Prostate gland (tissue), 2 donors: Measurements from ENCODE around the gene DERL3. TPM values are rescaled to one million over a fixed set of nuclear protein-coding genes. Genes with fewer than 3 reads are reported as not detected.

Experiments
- DNase-seq: peaks from one replicate; pipeline ENCODE4 v3.0.0-alpha.2; 2019; ENCODE audit warnings: low spot score
- H3K27ac ChIP-seq, 2 donors: fragments of 200-600 bp; sonication (generic); 2 replicates each; pipeline ENCODE4 v1.5.1; 2017 to 2019
- H3K27me3 ChIP-seq: fragments of 200-600 bp; sonication (generic); replicated peaks from 2 replicates; pipeline ENCODE4 v1.5.1; 2019; ENCODE audit not compliant: insufficient read depth
- H3K36me3 ChIP-seq, 2 donors: fragments of 200-600 bp; sonication (generic); 1 replicate in 1 of 2; 2 replicates in 1 of 2; pipeline versions ENCODE4 v1.5.1 to v1.8.1; 2017 to 2019
- H3K4me1 ChIP-seq: fragments of 200-600 bp; sonication (generic); replicated peaks from 2 replicates; pipeline ENCODE4 v1.5.1; 2019
- H3K4me3 ChIP-seq, 2 donors: fragments of 200-600 bp; sonication (generic); 2 replicates each; pipeline ENCODE4 v1.5.1; 2017 to 2019
- H3K9me3 ChIP-seq: fragments of 200-600 bp; sonication (generic); 2 replicates; pipeline ENCODE4 v1.5.1; 2017
- POLR2A ChIP-seq: fragments of 450-650 bp; IDR thresholded peaks from one replicate; pipeline ENCODE4 v1.6.1; 2016; ENCODE audit warnings: antibody characterized with exemption, mild to moderate bottlenecking
- POLR2AphosphoS5 ChIP-seq: sonication (generic); formaldehyde crosslinking; IDR thresholded peaks from one replicate; pipeline ENCODE4 v1.6.1; 2017; ENCODE audit warnings: antibody characterized with exemption
- WGBS: methylation state at CpG from one replicate; pipeline ENCODE4 v1.1.5; 2018; 5-methylcytosine and 5-hydroxymethylcytosine counted together
- intact Hi-C: fragments of 100-400 bp; cut with DNase I; formaldehyde crosslinking; loops from one replicate; pipeline ENCODE4 v1.14.2; 2022
- total RNA-seq, 2 donors: library from RNA; depleted of rRNA; stranded (reverse); fragments of >200 nt; gene quantifications; one replicate each; pipeline ENCODE4 v1.1.0, GENCODE V29; 2016
- TF ChIP-seq, protein P1 (sequence below), 4 experiments: fragments of 200-600 bp in 2 of 4; fragments of 450-650 bp in 2 of 4; sonication (generic) in 2 of 4; IDR thresholded peaks; 1 replicate in 3 of 4; 2 replicates in 1 of 4; pipeline ENCODE4 v1.5.1; 2016 to 2019; ENCODE audit warnings: antibody characterized with exemption in 4 of 4, mild to moderate bottlenecking in 2 of 4, moderate library complexity in 2 of 4

The DERL3 gene
- total RNA-seq, 2 donors from 2014 or later, result 6.9 TPM; not detected in 1

DNA sequence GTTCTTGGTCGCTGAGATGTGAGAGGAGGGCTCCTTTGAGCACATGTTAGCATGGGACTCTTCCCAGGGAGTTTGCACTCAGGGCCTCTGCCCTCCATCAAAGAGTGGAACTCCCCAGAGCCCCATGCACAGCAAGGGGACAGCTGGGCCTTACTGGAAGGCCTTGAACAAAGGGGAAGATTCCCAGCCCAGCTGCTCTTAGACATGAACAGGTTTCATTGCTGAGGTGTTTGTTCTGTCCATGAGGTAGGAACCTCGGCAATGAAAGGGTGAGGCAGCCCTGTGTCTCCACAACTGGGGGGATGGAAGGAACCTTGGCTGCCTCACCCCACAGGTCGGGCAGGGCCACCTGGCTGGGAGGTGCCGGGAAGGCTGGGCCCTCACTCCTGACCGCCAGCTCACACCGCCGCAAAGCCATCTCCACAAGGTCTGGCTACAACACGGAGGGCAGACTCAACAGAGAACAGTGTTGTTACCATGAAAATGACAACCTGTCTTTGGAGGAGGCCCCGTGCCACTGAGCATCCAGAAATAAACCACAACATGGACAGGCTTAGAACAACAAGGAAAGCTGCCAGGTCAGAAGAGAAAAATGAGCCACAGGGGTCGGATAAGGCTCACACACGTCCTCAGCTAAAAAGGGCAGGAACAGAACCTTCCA, 3.2 kb downstream of the DERL3 start:
- 66% methylated on average over 11 of the region's 11 CpGs for WGBS
- H3K36me3 ChIP-seq, result no peaks in the 10 kb centered on the region
- peaks cover 10% of the 10 kb centered on the region for H3K4me1 ChIP-seq

GRCh38 chr22:23834793-23835483, 3.9 kb downstream of the DERL3 start:
- WGBS, result 79% methylated on average over 10 of the region's 10 CpGs
- Histone ChIP-seq H3K4me3 (no peak overlapping the region), H3K4me1 (peaks cover 10% of the 10 kb centered on the region), H3K36me3 (no peaks in the 10 kb centered on the region), H3K27me3 (no peaks in the 10 kb centered on the region), H3K9me3 (no peaks in the 10 kb centered on the region), H3K27ac (no peak overlapping the region)
- intact Hi-C loops, result loop anchor here (10.0 kb wide), 1 partner anchor 400 kb away; no protein-coding TSS in a partner anchor
- no peak for DNase-seq
- TF ChIP-seq, protein P1, sequence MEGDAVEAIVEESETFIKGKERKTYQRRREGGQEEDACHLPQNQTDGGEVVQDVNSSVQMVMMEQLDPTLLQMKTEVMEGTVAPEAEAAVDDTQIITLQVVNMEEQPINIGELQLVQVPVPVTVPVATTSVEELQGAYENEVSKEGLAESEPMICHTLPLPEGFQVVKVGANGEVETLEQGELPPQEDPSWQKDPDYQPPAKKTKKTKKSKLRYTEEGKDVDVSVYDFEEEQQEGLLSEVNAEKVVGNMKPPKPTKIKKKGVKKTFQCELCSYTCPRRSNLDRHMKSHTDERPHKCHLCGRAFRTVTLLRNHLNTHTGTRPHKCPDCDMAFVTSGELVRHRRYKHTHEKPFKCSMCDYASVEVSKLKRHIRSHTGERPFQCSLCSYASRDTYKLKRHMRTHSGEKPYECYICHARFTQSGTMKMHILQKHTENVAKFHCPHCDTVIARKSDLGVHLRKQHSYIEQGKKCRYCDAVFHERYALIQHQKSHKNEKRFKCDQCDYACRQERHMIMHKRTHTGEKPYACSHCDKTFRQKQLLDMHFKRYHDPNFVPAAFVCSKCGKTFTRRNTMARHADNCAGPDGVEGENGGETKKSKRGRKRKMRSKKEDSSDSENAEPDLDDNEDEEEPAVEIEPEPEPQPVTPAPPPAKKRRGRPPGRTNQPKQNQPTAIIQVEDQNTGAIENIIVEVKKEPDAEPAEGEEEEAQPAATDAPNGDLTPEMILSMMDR (IDR thresholded peaks at IDR 0.05), result no peak
- TF ChIP-seq POLR2A (no peak), POLR2AphosphoS5 (no peak)

More for the DNA sequence above, 3.2 kb downstream of the DERL3 start:
- TF ChIP-seq, protein P1 (IDR thresholded peaks at IDR 0.05), result no peak
- TF ChIP-seq POLR2AphosphoS5 (no peak), POLR2A (no peak)
- no peaks in the 10 kb centered on the region for H3K27me3 ChIP-seq
- H3K27ac ChIP-seq, result no peak overlapping the region
- no peak for DNase-seq
- no peaks in the 10 kb centered on the region for H3K9me3 ChIP-seq
- H3K4me3 ChIP-seq, result no peak overlapping the region
- intact Hi-C loops, result loop anchor here (10.0 kb wide), 1 partner anchor 401 kb away; no protein-coding TSS in a partner anchor

DNA sequence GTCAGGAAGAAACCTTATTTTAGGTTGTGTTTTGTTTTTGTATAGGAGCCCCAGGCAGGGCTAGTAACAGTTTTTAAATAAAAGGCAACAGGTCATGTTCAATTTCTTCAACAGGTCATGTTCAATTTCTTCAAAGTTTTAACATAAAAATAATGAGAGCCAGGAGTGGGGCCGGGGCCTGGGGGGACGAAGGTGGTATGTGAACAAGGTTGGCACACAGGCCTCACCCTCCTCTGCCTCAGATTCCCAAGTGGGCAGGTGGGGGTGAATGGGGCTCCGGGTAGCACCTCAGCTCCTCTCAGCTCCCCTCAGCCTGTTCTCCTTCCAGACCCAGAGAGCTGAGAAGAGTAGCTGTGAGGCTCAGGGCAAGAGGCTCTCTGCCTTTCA, 4.4 kb downstream of the DERL3 start:
- H3K27me3 ChIP-seq, result no peaks in the 10 kb centered on the region
- H3K9me3 ChIP-seq, result no peaks in the 10 kb centered on the region
- TF ChIP-seq, protein P1 (IDR thresholded peaks at IDR 0.05), result no peak
- TF ChIP-seq POLR2AphosphoS5 (no peak), POLR2A (no peak)
- no peak overlapping the region for H3K4me3 ChIP-seq
- H3K27ac ChIP-seq, result no peak overlapping the region
- 94% methylated on average over 3 of the region's 3 CpGs for WGBS
- no peaks in the 10 kb centered on the region for H3K36me3 ChIP-seq
- intact Hi-C loops, result loop anchor here (10.0 kb wide), 1 partner anchor 400 kb away; no protein-coding TSS in a partner anchor
- peaks cover 10% of the 10 kb centered on the region for H3K4me1 ChIP-seq
- DNase-seq, result no peak

- Histone ChIP-seq H3K27me3 (no peaks in the 10 kb centered on the region), H3K36me3 (no peaks in the 10 kb centered on the region), H3K4me3 (no peak overlapping the region), H3K4me1 (peaks cover 10% of the 10 kb centered on the region), H3K27ac (no peak overlapping the region), H3K9me3 (no peaks in the 10 kb centered on the region)
- 58% methylated on average over 13 of the region's 13 CpGs for WGBS
- no peak for DNase-seq
- intact Hi-C loops, result loop anchor here (10.0 kb wide), 1 partner anchor 399 kb away; no protein-coding TSS in a partner anchor
- TF ChIP-seq POLR2A (no peak), POLR2AphosphoS5 (no peak)
- TF ChIP-seq, protein P1 (IDR thresholded peaks at IDR 0.05), result no peak
Measured at GRCh38 chr22:23833911-23834317, 4.9 kb downstream of the DERL3 start.
